Measurements from ENCODE around the gene OR10K1. TPM values are rescaled to one million over a fixed set of nuclear protein-coding genes. Genes with fewer than 3 reads are reported as not detected.

The OR10K1 gene
- total RNA-seq, 1 experiment from 2014 or later = not detected

GRCh38 chr1:158445376-158445775 is 16.3 kb upstream of the OR10K1 start:
- DNase-seq (ENCODE audit: low read depth, low spot score) (no peak), ATAC-seq (no peak)
- H3K4me2 ChIP-seq (ENCODE audit: low read length) = no peak overlapping the region
- no peaks in the 10 kb centered on the region for H4K20me1 ChIP-seq (ENCODE audit: insufficient read depth)
- no peaks in the 10 kb centered on the region for H3K27me3 ChIP-seq (ENCODE audit: insufficient read depth, low read length)
- H3K4me3 ChIP-seq (replicated peaks in 1 of 2; ENCODE audit: low read depth in 1 of 2, low read length in 2 of 2) = no peak overlapping the region
- no peak for TF ChIP-seq EZH2 (IDR thresholded peaks at IDR 0.05)
- no peak for TF ChIP-seq EGR1 (IDR thresholded peaks at IDR 0.05; ENCODE audit: low read depth)
- no peak for TF ChIP-seq CEBPB (IDR thresholded peaks at IDR 0.05; ENCODE audit: low read depth)
- TF ChIP-seq EZH2phosphoT487 (IDR thresholded peaks at IDR 0.05; ENCODE audit: borderline replicate concordance) = no peak
- TF ChIP-seq CTCF (IDR thresholded peaks at IDR 0.05 in 2 of 3, conservative IDR thresholded peaks at IDR 0.05 in 1 of 3; ENCODE audit: borderline replicate concordance in 1 of 3, insufficient read depth in 1 of 3, low read depth in 2 of 3, low read length in 2 of 3) = no peak
- no peak for TF ChIP-seq POLR2A (IDR thresholded peaks at IDR 0.05; ENCODE audit: borderline replicate concordance, extremely low read depth, insufficient read depth, insufficient read length)
- TF ChIP-seq MAX (IDR thresholded peaks at IDR 0.05) = no peak
- TF ChIP-seq ZBTB33 (IDR thresholded peaks at IDR 0.05; ENCODE audit: extremely low read depth, insufficient replicate concordance, low read length) = no peak
- no peak for TF ChIP-seq CBX3 (IDR thresholded peaks at IDR 0.05; ENCODE audit: low read depth)
- TF ChIP-seq JUND (IDR thresholded peaks at IDR 0.05) = no peak
- TF ChIP-seq SIN3A (IDR thresholded peaks at IDR 0.05; ENCODE audit: low read depth) = no peak
- ChIA-PET RAD21 (ENCODE audit: low non-redundant PET in 1 of 2, low total read pairs in 2 of 2, uncharacterized antibody in 2 of 2, unreplicated experiment in 2 of 2) (no interaction called here), CTCF (no interaction called here), POLR2A (no interaction called here)
- no TSS peak for BruUV-seq (replicated peaks)
- H2AFZ ChIP-seq (ENCODE audit: low read depth, low read length, poor library complexity, severe bottlenecking) = no peak overlapping the region
- H3K9me2 ChIP-seq (ENCODE audit: insufficient read depth) = no peaks in the 10 kb centered on the region
- no peaks in the 10 kb centered on the region for H3K36me3 ChIP-seq (ENCODE audit: control insufficient read depth in 1 of 2, insufficient read depth in 2 of 2, low read length in 2 of 2)
- no peaks in the 10 kb centered on the region for H3K4me1 ChIP-seq (ENCODE audit: control insufficient read depth in 1 of 2, insufficient read depth in 2 of 2, low read length in 2 of 2)
- H3K9ac ChIP-seq (ENCODE audit: low read length) = no peak overlapping the region
- H3K79me2 ChIP-seq (ENCODE audit: insufficient read depth, low read length) = no peaks in the 10 kb centered on the region
- no peak overlapping the region for H3K27ac ChIP-seq (ENCODE audit: low read depth, low read length)
- H3K9me3 ChIP-seq (ENCODE audit: control insufficient read depth in 1 of 2, insufficient read depth in 1 of 2, low read depth in 1 of 2, low read length in 2 of 2) = no peaks in the 10 kb centered on the region
- intact Hi-C loops (cut with micrococcal nuclease) = loop anchor here (1.0 kb wide), 1 partner anchor 8 kb away; no protein-coding TSS in a partner anchor

Measured in HCT116 (cell line).